ENCODE data around the gene PTPRT. TPM values are rescaled to one million over a fixed set of nuclear protein-coding genes. Genes with fewer than 3 reads are reported as not detected.
A peak's percentile ranks its signal among the peaks of the same experiment; 100 is the strongest.

Gene PTPRT
- total RNA-seq = not detected

DNA sequence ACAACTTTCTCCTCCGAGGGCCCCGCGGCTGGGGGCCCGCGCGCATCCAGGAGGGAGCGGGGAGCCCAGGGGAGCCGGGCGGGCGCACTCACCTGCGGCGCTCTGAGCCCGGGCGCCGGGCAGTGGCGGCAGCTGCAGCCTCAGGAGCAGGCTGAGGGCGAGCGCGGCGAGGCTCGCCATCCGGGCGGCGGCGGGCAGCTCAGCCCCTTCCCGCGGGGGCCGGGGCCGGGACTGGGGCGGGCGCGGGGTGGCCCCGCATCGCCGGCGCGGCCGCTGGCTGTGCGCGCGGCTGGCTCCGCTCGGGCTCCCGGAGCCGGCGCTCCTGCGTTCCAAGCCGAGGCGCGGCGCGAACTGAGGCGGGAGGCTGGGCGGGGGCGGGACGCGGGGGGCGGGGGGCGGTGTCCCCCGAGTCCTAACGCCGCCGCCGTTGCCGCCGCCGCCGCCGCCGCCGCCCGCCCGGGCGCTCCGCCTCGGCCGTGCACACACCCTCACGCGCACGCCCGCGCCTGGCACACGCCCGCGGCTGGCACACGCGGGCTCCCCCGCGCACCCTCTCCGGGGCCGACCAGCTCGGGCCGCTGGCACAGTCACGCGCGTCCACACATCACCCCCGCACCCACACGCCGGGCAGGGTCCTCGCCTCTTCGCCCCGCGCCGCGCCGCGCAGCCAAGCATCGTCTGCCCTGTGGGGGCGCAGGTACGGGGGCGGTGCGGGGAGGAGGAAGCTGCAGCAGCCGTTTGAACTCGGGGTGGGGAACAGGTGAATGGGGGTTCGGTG is at the start of gene PTPRT:
Gene PTPRT (minus strand): TSS at position 353 of the 778 bp plus-strand sequence. CDS start 173 bp downstream, at position 180.
- H3K4me3 Mint-ChIP-seq = peak within 1 kb of the TSS; percentile 25
- H3K27ac Mint-ChIP-seq = no peak within 1 kb of the TSS
- H3K27me3 Mint-ChIP-seq = peaks cover 63% of the 10 kb centered on the region
- H3K4me1 Mint-ChIP-seq = peaks cover 7% of the 10 kb centered on the region
- H3K36me3 Mint-ChIP-seq = no peaks in the 10 kb centered on the region
- DNase-seq = no peak
- no peaks in the 10 kb centered on the region for H3K9me3 Mint-ChIP-seq

DNA sequence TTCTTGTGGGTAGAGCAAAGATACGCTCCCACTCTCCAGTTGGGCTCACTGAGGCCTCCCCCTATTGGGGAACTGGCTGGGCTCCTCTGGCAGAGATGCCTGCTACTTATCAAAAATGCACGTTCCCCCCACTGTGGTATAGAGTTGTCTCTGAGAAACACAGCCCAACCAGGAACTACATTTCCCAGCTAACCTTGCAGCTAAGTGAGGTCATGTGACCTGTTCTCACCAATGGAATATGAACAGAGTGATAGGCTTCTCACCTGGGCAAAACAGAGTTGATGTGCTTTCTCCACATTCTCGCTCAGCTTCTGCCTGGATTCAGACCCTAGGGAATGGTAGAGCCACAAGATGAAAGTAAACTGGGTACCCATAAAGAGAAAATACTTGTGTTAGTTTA is 49.1 kb upstream of the PTPRT start:
- Mint-ChIP-seq H3K27ac (no peak overlapping the region), H3K27me3 (peaks cover 9% of the 10 kb centered on the region), H3K4me1 (no peaks in the 10 kb centered on the region), H3K9me3 (peaks cover 2% of the 10 kb centered on the region), H3K36me3 (no peaks in the 10 kb centered on the region), H3K4me3 (no peak overlapping the region)
- no peak for DNase-seq

DNA sequence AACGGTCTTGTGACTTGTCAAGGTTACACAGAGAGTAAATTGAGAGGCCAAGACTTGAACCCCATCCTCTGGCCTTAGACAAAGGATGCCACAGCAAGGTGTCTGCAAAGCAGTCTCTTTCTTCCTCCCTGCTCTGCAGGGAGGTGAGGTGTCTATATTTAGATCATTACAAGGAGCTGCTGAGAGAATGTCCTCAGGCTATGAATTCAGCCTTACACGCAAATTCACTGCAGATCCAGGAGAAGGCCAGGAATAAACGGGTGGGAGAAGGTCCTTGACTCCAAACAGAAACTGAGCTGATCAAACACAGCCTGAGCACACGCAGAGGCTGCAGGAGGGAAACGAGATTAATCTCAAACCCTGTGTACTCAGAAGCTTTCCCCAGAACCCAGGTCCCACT is 48.6 kb upstream of the PTPRT start:
- peaks cover 5% of the 10 kb centered on the region for H3K27me3 Mint-ChIP-seq
- peaks cover 2% of the 10 kb centered on the region for H3K9me3 Mint-ChIP-seq
- DNase-seq = no peak
- no peak overlapping the region for H3K27ac Mint-ChIP-seq
- H3K4me3 Mint-ChIP-seq = no peak overlapping the region
- no peaks in the 10 kb centered on the region for H3K36me3 Mint-ChIP-seq
- H3K4me1 Mint-ChIP-seq = no peaks in the 10 kb centered on the region

DNA sequence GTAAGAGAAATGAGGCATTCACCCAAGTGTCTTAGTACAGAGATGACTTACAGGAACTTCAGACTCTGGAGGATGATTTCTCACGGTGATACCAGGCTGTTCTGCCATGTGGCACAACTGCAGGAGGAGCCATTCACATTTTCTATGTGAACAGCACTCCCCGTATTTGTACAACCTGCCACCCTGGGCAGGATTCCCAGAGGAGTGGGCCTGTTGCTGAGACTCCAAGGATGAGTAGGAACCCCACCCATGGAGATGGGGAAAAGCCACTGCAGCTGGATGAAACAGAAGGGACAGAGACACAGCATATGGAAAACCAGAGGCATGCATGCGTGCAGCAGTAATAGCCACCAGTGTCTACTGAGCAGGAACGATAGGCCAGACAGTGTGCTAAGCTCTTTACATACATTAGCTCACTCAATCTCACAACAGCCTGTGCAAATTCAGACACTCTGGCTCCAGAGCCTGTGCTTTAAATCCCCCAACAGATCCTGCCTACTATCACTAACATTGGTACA is 48.0 kb upstream of the PTPRT start:
- no peaks in the 10 kb centered on the region for H3K36me3 Mint-ChIP-seq
- H3K27me3 Mint-ChIP-seq = peaks cover 4% of the 10 kb centered on the region

DNA sequence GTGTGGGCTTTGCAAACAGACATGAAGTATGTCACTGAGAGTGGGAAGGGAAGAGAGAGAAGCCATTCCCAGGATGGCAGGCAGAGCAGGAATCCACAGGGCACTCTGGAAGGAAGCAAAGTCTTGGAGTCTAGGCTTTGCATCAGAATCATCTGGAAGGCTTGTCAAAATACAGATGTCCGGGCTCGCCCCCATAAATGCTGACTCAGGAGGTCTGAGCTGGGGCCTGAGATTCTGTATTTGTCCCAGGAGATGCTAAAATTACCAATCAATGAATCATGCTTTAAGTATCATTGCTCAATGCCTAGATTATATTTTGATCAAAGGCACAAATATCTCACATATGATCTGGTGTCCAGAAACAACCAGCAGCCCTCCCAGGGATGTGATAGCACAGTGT is 46.3 kb upstream of the PTPRT start:
- Mint-ChIP-seq H3K27me3 (no peaks in the 10 kb centered on the region), H3K27ac (no peak overlapping the region), H3K36me3 (no peaks in the 10 kb centered on the region), H3K9me3 (peaks cover 2% of the 10 kb centered on the region), H3K4me1 (no peaks in the 10 kb centered on the region), H3K4me3 (no peak overlapping the region)
- no peak for DNase-seq

More for the DNA sequence above, 48.0 kb upstream of the PTPRT start:
- no peak overlapping the region for H3K4me3 Mint-ChIP-seq
- H3K27ac Mint-ChIP-seq = no peak overlapping the region
- DNase-seq = no peak
- peaks cover 2% of the 10 kb centered on the region for H3K9me3 Mint-ChIP-seq
- H3K4me1 Mint-ChIP-seq = no peaks in the 10 kb centered on the region

DNA sequence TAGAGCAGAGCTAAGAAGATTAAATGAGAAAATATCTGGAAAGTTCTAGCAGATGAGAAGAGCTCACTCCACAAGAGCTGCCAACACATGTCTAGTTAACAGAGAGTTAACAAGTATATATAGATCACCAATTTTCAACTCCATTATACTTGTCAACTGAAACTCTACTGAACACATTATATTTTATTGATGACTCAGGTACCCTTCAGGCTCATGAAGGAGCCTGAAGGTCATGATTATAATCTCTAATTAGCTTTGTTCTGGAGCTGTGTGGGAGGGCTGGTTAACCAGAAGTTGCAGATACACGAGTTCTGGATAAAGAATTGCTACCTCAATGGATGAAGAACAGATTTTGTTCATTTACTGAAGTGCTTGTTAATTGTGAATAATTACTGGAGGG is 42.1 kb upstream of the PTPRT start:
- Mint-ChIP-seq H3K4me1 (no peaks in the 10 kb centered on the region), H3K9me3 (no peaks in the 10 kb centered on the region), H3K27me3 (peaks cover 9% of the 10 kb centered on the region), H3K4me3 (no peak overlapping the region), H3K36me3 (no peaks in the 10 kb centered on the region), H3K27ac (no peak overlapping the region)
- no peak for DNase-seq

DNA sequence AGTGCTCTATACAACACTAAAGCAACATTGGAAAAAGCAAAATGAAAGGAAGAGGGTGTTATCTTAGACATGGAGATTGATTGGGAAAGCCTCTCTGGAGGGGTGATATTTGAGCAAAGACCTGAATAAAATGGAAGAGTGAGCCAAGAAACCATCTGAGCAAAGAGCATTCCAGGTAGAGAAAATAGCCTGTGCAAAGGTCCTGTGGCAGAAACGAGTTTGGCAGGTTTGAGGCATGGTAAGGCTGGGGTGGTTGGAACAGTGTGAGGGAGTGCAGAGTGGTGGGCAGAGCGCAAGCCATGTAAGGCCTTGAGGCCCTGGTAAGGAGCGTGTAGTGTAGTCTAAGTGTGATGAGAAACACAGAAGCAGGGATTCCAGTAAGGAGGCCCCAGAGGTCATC is 40.0 kb upstream of the PTPRT start:
- no peaks in the 10 kb centered on the region for H3K4me1 Mint-ChIP-seq
- H3K27me3 Mint-ChIP-seq = peaks cover 9% of the 10 kb centered on the region
- H3K9me3 Mint-ChIP-seq = no peaks in the 10 kb centered on the region
- H3K36me3 Mint-ChIP-seq = no peaks in the 10 kb centered on the region
- H3K27ac Mint-ChIP-seq = no peak overlapping the region
- DNase-seq = no peak
- no peak overlapping the region for H3K4me3 Mint-ChIP-seq

DNA sequence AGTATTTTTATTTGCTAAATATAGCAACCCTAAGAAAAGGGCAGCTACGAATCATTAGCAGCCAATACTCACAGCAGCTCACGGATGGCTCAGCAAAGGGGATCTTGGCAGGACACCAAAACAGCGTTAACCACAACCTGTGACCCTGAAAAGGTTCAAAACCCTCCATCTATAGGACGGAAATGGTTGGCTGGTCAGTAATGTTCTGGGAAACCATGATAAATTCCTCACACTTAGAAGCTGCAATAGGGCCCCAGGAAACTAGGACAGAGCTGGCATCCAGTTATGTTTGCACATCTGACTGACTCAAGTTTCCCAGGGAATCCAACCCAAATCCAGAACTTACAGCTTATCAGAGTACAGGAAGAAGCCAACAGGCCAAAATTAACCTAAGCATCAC is 30.9 kb upstream of the PTPRT start:
- no peak for DNase-seq
- H3K27me3 Mint-ChIP-seq = no peaks in the 10 kb centered on the region
- H3K4me1 Mint-ChIP-seq = no peaks in the 10 kb centered on the region
- H3K36me3 Mint-ChIP-seq = no peaks in the 10 kb centered on the region
- H3K4me3 Mint-ChIP-seq = no peak overlapping the region
- no peak overlapping the region for H3K27ac Mint-ChIP-seq
- H3K9me3 Mint-ChIP-seq = no peaks in the 10 kb centered on the region

DNA sequence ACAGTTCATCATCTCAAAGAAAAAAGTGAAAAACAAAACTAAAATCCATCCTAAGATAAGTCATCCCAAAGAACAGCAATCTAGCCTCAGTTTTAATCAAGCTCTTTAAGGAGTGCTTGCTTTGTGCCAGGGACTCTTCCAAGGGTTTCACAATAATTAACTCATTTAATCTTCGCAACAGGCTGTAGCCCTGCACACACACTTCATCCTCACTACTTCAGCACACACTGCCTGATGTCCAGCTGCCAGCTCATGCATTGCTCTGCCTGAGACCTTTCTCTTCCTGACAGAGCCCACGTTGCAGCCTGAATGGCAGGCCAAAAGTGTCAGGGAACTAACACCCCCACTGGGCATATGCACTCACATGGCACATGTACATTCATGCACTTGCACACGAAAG is 21.2 kb upstream of the PTPRT start:
- H3K4me1 Mint-ChIP-seq = no peaks in the 10 kb centered on the region
- DNase-seq = no peak
- H3K27me3 Mint-ChIP-seq = no peaks in the 10 kb centered on the region
- no peak overlapping the region for H3K4me3 Mint-ChIP-seq
- H3K9me3 Mint-ChIP-seq = peaks cover 1% of the 10 kb centered on the region
- H3K27ac Mint-ChIP-seq = no peak overlapping the region
- H3K36me3 Mint-ChIP-seq = no peaks in the 10 kb centered on the region

DNA sequence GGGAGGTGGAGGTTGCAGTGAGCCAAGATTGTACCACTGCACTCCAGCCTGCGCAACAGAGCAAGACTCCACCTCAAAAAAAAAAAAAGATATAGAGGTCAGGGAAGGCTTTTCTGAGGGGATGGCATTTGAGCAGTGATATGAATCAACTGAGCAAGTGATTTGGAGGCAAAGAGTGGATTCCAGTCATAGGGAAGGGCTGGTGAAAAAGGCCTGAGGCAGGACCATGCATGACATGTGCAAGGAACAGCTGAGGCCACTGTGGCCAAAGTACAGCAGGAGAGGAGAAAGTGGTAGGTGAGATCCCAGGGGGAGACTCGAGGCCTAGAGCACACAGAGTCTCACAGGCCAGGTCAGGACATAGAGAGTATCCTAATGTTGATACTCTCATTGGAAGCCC is 20.1 kb upstream of the PTPRT start:
- no peaks in the 10 kb centered on the region for H3K36me3 Mint-ChIP-seq

DNA sequence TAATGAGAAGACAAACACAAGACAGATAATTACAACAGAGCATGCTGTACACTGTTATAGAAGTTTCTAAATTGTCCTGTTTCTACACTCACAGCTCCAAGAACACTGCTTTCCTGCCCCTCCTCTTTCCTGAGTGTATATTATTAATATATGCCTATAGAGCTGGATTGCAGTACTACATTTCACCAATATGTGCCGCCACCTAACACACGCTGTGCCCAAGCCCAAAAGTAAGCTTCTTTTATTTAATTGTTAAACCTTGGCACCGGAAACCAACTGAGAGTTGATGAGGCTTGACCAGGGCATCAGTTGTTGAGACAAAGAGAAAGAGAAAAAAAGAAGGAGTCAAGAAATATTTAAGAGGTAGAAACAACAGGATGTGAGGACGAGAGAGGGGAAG is 16.0 kb upstream of the PTPRT start:
- Mint-ChIP-seq H3K27ac (no peak overlapping the region), H3K4me1 (no peaks in the 10 kb centered on the region), H3K9me3 (peaks cover 2% of the 10 kb centered on the region), H3K27me3 (no peaks in the 10 kb centered on the region), H3K4me3 (no peak overlapping the region), H3K36me3 (no peaks in the 10 kb centered on the region)
- no peak for DNase-seq

More for the DNA sequence above, 20.1 kb upstream of the PTPRT start:
- Mint-ChIP-seq H3K27me3 (no peaks in the 10 kb centered on the region), H3K9me3 (peaks cover 4% of the 10 kb centered on the region), H3K27ac (no peak overlapping the region), H3K4me3 (no peak overlapping the region), H3K4me1 (no peaks in the 10 kb centered on the region)
- no peak for DNase-seq

DNA sequence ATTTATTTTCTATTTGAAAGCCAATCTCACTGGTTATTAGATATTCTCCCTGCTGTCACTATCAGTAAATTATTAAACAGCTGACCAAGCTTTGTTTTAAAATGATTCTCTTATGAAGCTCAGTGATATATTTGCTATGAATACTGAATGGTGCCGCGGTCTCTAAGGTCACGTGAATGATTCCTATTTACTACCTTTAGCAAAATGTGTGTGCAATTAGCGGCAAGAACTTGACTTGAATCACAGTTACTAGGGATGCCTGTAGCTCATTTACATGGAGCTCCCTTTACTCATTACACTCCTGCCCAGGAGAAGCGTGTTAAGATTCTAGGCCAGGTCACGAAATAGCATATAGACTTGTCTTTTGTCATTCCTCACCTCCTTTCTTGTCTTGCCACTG is 12.4 kb upstream of the PTPRT start:
- no peak for DNase-seq
- no peaks in the 10 kb centered on the region for H3K36me3 Mint-ChIP-seq
- no peaks in the 10 kb centered on the region for H3K27me3 Mint-ChIP-seq
- H3K9me3 Mint-ChIP-seq = peaks cover 2% of the 10 kb centered on the region
- no peak overlapping the region for H3K27ac Mint-ChIP-seq
- no peaks in the 10 kb centered on the region for H3K4me1 Mint-ChIP-seq
- H3K4me3 Mint-ChIP-seq = no peak overlapping the region

DNA sequence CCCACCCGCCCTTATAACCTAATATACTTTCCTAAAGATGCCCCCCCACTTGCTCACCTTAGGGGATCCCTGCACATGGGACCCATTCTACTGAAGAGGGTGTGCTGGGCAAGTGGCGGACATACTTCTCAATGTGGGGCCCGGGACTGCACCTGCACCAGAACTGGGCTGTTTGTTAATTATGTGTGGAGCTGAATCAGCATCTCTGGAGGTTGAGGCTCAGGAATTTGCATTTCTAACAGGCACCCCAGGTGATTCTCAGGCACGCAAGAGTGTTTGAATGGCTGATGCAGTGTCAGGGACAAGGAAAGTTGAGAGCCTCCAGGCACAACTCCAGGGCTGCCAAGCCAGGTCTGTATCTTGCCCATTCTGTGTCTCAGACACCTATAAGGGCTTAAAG is 8.9 kb upstream of the PTPRT start:
- Mint-ChIP-seq H3K36me3 (no peaks in the 10 kb centered on the region), H3K4me3 (no peak overlapping the region), H3K27ac (no peak overlapping the region), H3K27me3 (no peaks in the 10 kb centered on the region), H3K9me3 (no peaks in the 10 kb centered on the region), H3K4me1 (no peaks in the 10 kb centered on the region)
- DNase-seq = no peak

DNA sequence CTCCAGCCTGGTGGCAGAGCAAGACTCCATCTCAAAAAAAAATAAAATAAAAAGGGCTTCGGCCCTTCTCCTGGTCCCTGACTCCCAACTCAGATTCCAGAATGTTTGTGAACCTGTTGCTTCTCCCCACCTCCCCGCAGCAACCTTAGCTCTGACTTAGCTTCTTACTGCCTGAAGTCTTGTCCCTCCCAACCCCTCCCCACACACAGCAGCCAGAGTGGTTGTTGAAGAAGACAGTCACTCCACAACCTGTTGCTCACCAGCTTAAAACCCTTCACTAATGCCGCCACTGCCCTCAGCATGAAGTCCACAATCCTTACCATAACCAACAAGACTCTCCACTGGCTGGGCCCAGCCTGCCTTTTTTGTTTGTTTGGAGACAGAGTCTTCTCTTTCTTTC is 6.5 kb upstream of the PTPRT start:
- Mint-ChIP-seq H3K9me3 (no peaks in the 10 kb centered on the region), H3K4me1 (no peaks in the 10 kb centered on the region), H3K36me3 (no peaks in the 10 kb centered on the region), H3K4me3 (no peak overlapping the region), H3K27me3 (peaks cover 16% of the 10 kb centered on the region), H3K27ac (no peak overlapping the region)
- DNase-seq = no peak

DNA sequence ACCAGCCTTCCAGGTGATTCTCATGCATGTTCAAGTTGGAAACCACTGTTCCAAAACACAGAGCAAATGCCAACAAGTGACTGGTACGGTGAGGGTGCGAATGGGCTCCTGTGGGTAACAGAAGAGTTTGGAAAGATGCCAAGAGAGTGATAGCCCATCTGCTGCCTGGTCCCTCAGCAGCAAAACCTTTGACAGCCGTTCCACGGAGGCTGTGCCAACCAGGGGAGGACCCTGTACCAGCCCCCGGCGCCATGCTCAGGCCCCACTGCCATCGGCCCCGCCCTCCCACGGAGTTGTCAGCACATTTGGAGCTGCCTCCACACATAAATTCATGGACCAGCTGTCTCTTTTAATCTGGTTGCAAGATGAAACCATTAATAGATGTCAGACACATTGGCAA is 4.4 kb upstream of the PTPRT start:
- no peak for DNase-seq
- H3K4me1 Mint-ChIP-seq = no peaks in the 10 kb centered on the region
- H3K9me3 Mint-ChIP-seq = no peaks in the 10 kb centered on the region
- H3K36me3 Mint-ChIP-seq = no peaks in the 10 kb centered on the region
- no peak overlapping the region for H3K27ac Mint-ChIP-seq
- peaks cover 29% of the 10 kb centered on the region for H3K27me3 Mint-ChIP-seq
- H3K4me3 Mint-ChIP-seq = no peak overlapping the region

DNA sequence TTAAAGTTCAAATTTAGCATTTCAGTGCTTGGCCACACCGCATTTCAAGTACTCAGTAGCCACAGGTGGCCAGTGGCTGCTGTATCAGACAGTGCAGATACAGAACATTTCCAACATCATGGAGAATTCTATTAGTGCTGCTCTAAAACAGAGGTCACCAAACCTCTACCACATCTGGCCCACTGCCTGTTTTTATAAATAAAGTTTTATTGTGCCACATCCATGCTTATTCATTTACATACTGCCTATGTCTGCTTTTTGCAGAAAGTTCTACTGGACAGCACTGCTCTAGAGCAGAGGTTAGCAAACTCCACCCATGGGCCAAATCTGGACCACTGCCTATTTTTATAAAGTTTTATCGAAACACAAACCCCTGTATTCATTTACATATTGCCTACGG is 3.7 kb upstream of the PTPRT start:
- Mint-ChIP-seq H3K9me3 (no peaks in the 10 kb centered on the region), H3K36me3 (no peaks in the 10 kb centered on the region), H3K27me3 (peaks cover 36% of the 10 kb centered on the region), H3K4me3 (no peak overlapping the region), H3K27ac (no peak overlapping the region), H3K4me1 (peaks cover under 1% of the 10 kb centered on the region)
- DNase-seq = no peak
